HG03095 (cell line): ENCODE results near the gene SSTR5.

ENCODE experiments used
- ATAC-seq: cut with Tn5 transposase; IDR thresholded peaks from one replicate; pipeline ENCODE4 v1.9.1; 2021; ENCODE audit warnings: moderate library complexity; ENCODE audit not compliant: unreplicated experiment

Gene SSTR5

DNA sequence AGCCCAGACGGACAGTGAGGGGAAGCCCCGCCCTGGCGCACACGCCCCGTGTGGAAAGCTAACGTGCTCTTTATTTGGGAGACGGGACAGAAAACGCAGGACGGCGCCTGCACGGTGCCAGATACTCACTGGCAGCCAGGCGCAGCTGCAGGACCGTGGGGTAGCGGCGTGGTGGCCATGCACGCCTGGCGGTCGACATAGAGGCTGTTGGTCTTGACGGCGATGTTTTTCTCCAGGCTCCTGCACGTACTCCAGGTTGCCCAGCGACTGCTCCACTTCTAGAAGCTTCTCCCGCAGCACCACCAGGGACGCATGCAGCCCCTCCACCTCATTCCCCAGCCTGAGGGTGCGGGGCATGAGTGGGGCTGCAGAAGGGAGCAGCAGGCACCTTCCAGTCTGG, 28.6 kb downstream of the SSTR5 start:
- ATAC-seq = no peak

DNA sequence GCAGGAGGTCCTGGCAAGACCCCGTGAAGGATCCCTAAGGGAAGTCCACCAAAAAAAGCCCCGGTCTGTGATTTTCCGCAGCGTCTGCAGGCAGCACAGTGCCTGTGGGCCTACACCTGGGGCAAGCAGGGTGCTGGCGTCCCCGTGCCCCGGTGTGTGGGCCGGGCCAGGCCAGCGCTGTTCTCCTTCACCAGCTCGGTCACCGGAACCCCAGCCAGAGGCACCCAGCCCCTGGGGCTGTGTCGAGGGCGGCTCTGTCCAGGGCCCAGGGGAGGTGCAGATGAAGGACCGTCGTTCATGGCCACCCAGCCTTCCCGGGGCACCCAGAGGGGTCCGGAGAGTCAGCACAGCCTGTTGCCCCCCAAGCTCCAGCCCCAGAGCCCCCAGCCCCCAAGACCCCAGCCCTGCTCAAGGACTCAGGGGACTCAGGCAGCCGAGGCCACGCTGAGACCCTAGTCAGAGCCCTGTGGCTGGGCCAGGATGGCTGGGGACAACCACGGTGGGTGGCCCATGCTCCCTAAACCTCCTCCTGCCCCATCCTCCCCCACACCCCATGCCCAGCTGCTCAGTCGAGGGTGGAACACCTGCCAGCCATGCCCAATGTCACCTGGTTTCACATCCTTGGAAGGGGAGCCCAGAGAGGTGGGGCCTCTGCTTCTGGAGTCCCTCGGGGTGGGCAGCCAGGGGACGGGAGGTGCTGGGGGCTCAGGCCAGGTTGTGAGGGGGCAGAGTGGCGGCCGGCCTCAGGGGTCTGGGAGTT, 29.2 kb downstream of the SSTR5 start:
- ATAC-seq = no peak

DNA sequence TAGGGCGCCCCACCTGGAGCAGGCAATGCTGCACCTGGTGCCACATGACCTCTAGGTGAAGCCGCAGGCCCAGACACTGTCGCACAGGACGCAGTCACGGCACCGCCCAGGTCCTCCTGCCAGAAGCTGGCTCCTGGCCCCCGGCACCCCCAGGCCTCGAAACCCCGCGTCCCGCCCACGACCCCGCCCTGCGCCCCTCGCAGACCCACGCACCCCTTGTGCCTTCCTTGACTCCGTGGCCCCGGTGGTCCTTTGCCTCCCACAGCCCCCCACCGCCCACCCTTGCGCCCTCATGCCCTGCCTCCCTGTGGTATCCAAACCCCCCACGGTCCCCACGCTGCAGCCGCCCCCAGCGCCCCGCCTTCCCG, 29.8 kb downstream of the SSTR5 start:
- no peak for ATAC-seq

DNA sequence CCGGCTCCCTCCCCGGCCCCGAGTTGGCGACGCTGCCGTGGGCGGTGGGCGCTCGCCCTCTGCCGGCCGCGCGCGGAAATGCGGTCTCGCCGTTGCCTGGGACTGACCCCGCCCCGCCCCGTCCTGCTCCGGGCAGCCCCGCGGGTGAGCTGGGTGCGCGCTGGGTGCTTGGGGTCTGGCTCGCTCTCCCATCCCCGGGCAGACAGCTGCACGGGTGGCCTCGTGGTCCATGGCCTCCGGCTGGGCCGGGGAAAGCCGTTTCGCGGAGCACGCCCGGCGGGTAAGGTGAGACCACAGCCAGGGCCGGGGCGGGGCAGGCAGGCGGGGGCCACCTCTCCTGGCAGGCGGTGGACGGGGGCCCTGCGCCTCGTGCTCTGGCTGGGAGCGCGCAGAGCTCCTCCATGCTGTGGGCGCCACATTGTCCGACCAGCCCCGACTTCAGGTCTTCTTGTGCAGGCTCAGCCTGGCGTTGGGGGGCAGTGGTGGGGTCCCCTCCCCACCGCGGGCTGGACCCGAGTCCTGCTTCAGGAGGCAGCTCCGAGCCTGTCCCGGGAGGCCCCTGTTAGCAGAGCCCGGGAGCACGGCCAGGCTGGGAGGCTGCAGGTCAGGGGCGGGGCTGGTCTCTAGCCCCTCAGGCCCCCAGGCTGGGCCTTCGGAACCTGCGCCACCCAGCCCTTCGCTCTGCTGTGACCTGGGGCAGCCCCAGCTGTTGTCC, 30.5 kb downstream of the SSTR5 start:
- ATAC-seq = no peak

DNA sequence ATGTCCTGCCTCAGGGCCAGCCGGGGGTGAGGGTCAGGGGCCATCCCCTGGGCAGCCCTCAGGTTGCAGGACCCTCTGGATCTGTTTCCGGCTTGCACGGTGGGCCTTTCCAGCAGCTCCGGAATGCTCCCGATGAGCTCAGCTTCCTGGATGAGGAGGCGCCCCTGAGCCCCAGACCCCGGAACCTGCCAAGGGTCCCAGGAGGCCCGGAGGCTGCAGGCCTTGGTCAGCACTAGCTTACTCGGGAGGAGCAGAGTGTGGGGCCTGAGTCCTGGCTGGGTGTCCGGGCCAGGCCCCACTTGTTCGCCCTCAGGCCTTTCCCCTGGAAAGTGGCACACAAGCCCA, 31.1 kb downstream of the SSTR5 start:
- no peak for ATAC-seq

DNA sequence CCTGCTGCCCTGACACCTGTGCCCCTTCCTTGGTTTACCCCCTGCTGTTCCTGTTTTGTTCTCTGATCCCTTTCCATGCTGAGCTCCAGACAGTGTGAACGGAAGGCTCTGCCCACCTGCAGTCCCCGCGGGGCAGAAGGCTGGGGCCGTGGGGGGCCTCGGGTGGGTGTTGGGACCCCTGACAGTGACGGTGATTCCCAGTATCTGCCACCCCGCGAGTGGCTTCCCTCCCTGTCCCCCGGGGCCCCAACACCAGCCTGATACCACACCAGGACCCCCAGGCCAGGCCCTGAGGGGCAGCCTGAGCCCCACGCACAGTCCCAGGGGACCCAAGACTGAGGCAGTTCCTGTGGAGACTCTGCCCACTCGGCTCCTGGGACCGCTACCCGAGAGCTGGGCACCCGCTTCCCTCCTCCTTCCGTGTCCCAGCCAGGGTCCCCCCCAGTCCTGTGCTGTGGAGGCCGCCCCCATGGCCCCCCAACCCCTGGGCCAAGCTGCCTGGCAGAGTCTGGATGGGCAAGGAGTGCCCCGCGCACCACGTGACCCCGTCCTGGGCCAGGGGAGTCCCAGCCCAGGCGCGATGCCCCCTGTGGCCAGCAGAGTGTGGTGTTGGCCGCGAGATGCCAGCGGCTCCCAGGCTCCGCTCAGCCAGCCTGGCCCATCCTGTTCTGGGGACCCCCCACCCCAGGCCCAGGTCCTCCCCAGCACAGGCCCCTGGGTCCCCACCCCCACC, 33.5 kb downstream of the SSTR5 start:
- no peak for ATAC-seq

DNA sequence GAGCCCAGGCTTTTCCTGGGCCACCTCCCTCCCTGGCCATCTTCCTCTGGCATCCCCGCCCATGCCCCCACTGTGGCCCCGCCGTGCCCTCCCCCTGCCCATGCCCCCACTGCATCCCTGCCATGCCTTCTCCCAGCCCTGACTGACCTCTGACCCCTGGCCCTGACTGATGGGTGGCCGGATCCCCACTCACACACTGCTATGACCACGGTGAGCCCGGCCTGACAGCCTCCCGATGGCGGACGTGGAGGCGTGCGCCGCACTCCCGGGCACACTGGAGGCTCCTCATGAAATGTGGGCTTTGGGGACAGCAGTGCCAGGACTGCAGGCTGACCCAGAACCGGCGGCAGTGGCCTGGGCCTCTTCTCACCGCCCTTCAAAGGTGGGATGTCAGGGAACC, 34.1 kb downstream of the SSTR5 start:
- no peak for ATAC-seq

DNA sequence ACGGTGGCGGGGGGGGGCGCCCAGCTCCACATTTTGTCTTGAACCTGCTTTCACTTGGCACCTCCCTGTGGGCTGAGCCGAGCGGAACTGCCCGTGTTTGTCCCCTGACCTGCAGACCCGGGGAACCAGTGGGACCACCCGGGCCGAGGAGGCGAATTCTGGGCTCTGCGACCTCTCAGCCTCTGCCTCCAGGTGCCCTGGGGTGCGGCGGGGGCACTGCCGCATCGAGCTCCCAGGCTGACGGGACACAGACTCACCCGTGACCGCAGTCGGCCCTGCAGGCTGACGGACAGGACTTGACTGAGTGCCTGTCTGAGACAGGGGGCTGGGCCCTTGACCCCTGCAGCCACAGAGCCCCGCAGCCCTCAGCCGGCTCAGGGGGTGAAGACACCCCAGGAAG, 34.6 kb downstream of the SSTR5 start:
- ATAC-seq = no peak

DNA sequence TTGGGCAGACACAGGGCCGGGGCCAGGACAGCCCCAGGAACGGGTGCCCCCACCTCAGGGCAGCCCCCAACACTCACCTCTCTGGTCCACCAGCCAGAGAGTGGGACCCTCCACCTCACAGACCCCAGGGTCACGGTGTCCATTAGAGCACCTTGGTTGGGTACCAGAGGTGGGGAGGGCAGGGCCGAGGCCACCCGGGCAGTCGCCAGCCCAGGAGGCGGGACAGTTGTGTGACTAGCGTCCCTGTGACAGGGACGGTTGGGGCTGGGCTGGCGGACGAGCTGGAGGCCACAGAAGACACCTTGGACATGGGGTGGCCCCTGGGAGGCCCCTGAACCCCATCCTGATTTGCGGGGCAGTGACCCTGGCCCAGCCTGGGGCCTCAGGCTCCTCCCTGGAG, 35.2 kb downstream of the SSTR5 start:
- ATAC-seq = no peak

DNA sequence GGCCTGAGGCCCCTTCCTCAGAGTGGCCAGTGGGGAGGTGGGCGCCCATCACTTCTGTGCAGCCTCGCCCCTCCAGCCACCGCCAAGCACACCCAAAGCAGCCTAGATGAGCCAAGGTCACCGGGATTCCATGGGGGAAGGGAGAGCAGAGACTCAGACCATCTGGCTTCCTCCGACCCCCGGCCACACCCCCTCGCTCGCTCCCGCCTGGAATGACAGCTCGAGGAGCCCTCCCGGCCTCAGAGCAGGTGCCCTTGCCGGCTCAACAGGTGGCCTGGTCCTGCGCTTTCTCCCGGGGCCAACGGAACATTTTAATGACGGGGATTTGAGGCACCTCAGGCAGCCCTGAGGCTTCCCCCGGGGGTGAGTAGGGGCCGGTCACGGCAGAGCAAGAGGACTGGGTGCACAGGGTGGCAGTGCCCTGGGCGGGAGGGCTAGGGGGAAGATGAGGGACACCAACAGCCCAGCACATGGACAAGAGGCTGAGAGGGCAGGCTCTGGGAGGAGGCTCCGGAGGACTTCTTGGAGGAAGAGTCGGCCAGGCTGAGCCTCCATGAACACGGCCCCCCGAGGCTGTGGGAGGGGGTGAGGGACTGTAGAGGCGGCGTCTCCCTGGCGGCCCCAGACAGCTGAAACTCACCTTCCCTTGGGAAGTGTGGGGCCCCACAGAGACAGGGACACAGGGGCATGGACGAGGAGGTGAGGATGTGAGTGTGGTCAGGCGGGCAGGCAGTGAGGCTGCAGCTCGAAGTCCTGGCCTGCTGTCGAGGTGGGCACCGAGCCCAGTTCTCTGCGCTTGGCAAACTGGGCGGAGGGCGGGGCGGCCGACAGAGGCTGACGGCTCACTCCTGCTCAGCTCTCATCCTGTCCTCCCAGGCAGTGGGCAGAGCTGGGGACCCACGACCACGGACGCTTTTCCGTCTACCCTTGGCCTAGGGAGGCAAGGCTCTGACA, 36.0 kb downstream of the SSTR5 start:
- no peak for ATAC-seq

DNA sequence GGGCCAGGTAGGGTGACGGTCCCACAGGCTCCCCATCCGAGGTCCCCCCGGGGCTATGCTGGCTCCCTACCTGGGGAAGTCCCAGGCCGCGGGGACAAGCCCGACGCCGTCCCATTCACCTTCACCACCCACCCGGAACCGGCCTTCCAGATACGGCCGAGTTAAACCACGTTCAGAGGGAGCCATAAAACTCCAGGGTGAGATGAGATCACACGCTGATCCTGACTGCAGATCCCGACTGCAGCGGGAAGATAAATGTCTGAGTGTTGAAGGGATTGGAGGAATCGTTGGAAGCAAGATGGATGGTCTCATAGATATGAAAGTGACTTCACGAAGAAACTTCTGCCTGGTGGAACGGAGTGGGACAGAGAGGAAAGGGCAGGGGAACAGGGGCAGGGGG, 37.1 kb downstream of the SSTR5 start:
- no peak for ATAC-seq

DNA sequence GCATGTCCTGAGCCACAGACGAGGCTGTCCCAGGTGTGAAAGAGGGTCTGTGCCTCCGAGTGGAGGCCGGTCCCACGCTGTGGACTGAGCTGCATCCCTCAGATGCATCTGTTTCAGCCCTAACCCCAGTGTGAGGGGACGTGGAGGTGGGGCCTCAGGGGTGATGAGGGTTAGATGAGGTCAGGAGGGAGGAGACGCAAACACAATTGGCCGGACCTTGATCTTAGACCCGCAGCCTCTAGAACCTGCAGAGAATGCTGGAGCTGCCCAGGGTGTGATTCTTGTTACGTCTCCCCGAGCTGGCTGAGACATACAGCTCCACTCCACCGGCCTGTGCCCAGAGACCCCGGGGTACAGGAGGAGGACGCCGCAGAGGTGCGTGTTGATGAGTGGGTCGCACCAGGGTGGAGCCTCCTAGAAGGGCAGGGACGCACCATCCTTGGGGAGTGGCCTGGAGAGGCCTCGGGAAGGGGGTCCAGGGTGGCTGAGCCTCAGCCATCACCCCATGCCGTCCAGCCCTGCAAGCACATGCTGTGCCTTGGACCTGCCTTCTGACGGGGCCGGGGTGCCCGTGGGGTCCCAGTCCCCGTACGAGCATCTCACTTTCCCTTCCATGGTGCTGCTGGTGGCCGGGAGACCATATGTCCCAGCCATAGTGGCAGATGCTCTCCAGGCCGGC, 40.1 kb downstream of the SSTR5 start:
- ATAC-seq = no peak

DNA sequence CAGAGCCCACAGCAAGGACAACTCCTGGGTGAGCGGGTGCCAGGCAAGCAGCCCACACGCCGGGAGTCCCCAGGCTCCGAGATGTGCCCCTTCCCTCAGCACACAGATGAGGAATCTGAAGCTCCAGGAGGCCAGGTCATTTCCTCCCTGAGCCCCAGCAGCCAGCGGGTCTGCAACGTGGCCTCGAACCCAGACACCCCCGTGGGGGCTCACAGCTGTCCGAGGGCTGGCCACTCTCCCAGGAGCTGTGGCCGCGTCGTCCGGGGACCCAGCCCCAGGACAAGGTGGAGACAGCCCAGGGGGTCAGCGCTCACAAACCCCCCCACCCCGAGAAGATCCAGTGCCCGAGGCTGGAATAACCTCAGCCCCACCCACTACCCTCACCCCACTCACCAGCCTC, 40.9 kb downstream of the SSTR5 start:
- no peak for ATAC-seq

DNA sequence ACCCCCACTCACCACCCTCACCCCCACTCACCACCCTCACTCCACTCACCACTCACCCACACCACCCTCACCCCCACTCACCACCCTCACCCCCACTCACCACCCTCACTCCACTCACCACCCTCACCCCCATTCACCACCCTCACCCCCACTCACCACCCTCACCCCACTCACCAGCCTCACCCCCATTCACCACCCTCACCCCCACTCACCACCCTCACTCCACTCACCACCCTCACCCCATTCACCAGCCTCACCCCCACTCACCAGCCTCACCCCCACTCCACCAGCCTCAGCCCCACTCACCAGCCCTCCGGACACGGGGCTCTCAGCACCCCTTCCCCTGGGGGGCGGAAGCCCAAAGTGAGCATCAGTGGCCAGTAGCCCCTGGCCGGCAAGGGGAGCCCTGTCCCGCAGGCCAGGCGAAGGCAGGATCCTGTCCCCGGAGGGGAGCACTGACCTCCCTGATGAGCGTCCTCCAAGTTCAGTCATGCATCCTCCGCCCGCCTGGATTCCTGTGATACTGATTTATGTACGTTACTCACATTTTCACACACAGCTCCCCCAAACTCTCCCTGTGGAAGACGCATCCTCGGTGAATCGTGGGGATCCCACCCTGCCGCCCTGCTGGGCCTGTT, 41.5 kb downstream of the SSTR5 start:
- no peak for ATAC-seq

DNA sequence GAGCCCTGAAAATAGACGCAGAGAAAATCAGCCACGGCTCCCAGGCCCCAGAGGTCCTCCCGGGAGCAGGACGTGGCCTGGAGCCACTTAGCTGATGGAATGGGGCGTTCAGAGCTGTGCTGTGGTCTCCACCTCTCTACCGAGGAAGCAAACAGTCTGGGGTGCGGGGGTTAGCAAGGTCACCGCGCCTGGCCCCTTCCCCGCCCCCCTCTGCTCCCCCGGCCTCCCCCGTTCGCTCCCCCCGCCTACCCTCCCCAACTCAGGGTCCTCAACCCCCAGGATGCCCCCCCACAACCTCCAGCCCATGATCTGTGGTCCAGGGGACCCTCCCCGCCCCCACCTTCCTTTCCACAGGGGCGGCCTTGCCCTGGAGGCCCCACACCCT, 44.1 kb downstream of the SSTR5 start:
- no peak for ATAC-seq

DNA sequence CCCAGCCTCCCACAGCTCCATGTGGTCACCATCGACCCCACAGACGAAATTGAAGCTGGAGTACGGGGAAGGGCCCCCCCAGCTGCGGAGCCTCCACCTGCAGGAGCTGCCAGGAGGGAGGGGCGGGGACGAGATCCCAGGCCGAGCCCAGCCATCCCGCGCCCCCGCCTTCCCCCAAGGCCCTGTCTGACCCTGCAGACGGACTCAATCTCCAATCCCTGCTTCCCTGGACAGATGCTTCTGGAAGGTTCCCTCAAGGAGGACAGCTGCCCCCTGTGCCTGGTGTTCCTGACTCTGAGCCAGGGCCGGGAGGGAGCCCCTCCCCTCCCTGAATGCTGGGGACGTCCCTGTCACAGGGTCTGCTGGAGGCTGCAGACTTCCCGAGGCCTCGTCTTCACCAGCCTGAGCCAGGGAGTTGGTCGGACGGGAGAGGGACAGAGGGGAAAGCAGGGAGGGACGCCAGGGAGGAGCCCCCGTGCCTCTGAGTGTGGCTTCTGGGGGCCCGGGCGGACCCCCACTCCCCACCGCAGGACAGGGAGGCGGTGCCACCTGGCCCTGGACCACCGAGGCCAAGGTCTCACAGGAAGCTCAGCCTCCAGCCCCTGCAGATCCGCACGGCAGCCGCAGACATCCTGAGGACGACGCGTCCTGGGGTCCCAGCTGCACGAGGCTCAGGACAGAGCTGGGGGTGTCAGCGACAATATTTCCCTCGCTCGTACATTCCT, 44.8 kb downstream of the SSTR5 start:
- no peak for ATAC-seq

DNA sequence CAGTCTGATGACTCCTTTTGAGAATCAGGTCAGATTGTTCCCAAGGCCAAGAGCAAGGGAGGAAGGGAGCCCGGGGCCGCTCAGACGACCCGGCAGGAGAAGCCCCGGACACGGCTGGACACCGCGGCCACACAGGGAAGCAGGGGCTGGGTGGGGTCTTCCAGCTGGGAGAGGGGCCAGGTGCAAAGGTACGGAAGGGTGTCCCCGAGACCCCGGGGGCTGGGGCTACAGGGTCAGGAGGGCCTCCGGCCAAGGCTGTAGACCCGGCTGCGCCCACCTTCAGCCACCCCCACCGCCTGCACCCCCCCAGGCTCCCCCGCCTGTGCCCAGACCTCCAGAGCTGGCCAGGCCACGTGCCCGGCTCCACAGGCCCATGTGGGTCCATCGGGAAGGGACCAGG, 45.4 kb downstream of the SSTR5 start:
- no peak for ATAC-seq

DNA sequence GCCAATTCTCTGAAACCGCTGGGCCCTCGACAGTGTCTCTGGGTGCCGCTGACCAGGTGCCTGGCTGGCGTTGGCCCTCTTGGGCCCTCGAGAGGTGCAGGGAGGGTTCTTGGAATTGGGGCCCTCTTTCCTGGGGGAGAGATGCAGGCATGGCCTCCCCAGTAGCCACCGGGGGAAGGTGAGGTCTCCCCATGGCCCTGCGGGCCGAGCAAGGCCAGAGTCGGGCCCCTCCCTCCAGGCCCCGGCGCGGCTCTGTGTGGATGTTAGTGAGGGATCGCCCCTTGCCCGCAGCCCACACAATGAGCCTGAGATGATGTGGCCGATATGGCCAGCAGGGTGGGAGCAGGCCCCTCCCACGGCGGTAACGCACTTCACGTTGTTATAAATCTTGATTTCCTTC, 46.6 kb downstream of the SSTR5 start:
- no peak for ATAC-seq

DNA sequence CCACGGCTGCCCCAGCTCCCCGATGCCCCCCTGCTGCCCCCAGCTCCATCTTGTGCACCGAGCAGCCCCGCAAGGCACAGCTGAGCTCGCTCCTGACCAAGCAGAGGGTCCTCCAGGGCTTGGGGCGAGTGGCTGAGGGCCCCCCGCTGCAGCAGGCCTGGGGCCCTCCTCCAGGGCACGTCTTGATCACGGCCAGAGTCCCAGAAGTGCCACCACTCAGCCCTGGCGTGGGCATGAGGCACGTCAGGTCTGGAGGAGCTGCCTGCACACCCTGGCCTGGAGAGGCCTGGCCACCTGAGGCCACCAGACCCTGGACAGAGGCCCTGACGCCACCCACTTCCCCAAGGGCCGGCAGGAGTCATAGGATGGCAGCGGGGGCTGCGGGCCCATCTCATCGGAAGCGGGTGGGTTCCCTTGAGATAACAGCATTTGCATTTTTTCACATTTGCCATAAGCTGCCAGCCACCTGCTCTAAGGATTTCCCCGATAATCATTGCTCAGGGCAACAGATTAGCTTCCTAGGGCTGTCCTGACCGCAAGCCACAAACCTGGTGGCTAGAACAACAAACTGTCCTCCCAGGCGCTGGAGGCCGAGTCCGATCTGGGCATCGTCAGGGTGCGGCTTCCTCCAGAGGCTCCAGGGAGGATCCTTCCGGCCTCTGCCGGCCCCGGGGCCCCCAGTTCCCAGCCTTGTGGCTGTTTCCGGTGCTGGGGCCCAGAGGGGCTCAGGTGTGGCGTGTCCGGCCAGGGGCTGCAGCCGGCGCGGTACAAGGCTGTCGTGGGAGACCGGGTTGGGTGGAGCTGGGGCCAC, 47.4 kb downstream of the SSTR5 start:
- ATAC-seq = no peak
